SK-MEL-5 (cell line): Measurements from ENCODE around the gene OR4F6. TPM values are rescaled to one million over a fixed set of nuclear protein-coding genes. Genes with fewer than 3 reads are reported as not detected.

ENCODE experiments used
- small RNA-seq, 2 experiments: library from RNA; depleted of rRNA; stranded (forward); fragments of <200 nt; gene quantifications; one replicate each; pipeline ENCODE3, GENCODE V24; 2014
- total RNA-seq: library from RNA; depleted of rRNA; stranded (reverse); fragments of >200 nt; shearing (Covaris generic); gene quantifications from 2 replicates; pipeline ENCODE4 v1.2.3, GENCODE V29; 2014; rRNA removed

OR4F6 gene
- total RNA-seq, 1 experiment from 2014 or later: not detected

Small RNA genes lying within 50 kb of the gene (small RNA-seq; reads per million reads assigned to genes)
- 0 reads per million in 2 experiments for gene RN7SL209P

Other genes starting within 250 kb of the OR4F6 start
- 48.4 and 53.7 TPM in 2 replicates for gene TM2D3, start 151.1 kb upstream of the OR4F6 start, total RNA-seq
- 10.8 and 10.9 TPM in 2 replicates for gene TARS3, start 79.0 kb upstream of the OR4F6 start, total RNA-seq
- 0.16 TPM in 1 of 2 replicates, not detected in the other for gene OR4F15, start 8.7 kb downstream of the OR4F6 start, total RNA-seq